NCI-H748 (cell line): ENCODE data around the gene UTP20.

Experiments used
- DNase-seq: peaks from one replicate; lab custom pipeline; 2025; ENCODE audit not compliant: unreplicated experiment; lab: John Stamatoyannopoulos, UW

The UTP20 gene

GRCh38 chr12:101424620-101425019, 144.7 kb downstream of the UTP20 start:
- DNase-seq, result no peak

GRCh38 chr12:101430456-101430855, 150.6 kb downstream of the UTP20 start:
- DNase-seq, result no peak

GRCh38 chr12:101436136-101436535, 156.2 kb downstream of the UTP20 start:
- DNase-seq, result no peak
